NAMALWA (cell line): ENCODE data around the gene RFC1.
A peak's percentile ranks its signal among the peaks of the same experiment; 100 is the strongest.
"Not testable (repeated sequence)": the region's sequence is repeated elsewhere in the genome, so short reads cannot be mapped to it uniquely, and the experiment has no call there.

Experiments
- DNase-seq: peaks from one replicate; pipeline ENCODE4 v3.0.0-alpha.2; 2015; ENCODE audit warnings: low spot score

The RFC1 gene

GRCh38 chr4:39354254-39354552, 12.0 kb downstream of the RFC1 start:
- DNase-seq: no peak

GRCh38 chr4:39353478-39354253, 12.5 kb downstream of the RFC1 start:
- peak; percentile 73 for DNase-seq

DNA sequence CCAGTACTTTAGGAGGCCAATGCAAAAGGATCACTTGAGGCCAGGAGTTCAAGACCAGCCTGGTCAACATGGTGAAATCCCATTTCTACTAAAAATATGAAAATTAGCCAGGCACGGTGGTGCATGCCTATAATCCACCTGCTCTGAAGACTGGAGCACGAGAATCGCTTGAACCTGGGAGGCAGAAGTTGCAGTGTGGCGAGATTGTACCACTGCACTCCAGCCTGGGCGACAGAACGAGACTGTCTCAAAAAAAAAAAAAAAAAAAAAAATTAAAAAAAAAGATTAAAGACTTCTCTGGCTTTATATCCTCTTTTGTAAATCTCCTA, 13.0 kb downstream of the RFC1 start:
- not testable (repeated sequence) for DNase-seq

- no peak for DNase-seq
Measured at GRCh38 chr4:39349326-39349725, 16.8 kb downstream of the RFC1 start.

- no peak for DNase-seq
Measured at GRCh38 chr4:39348371-39349315, 17.5 kb downstream of the RFC1 start.

DNA sequence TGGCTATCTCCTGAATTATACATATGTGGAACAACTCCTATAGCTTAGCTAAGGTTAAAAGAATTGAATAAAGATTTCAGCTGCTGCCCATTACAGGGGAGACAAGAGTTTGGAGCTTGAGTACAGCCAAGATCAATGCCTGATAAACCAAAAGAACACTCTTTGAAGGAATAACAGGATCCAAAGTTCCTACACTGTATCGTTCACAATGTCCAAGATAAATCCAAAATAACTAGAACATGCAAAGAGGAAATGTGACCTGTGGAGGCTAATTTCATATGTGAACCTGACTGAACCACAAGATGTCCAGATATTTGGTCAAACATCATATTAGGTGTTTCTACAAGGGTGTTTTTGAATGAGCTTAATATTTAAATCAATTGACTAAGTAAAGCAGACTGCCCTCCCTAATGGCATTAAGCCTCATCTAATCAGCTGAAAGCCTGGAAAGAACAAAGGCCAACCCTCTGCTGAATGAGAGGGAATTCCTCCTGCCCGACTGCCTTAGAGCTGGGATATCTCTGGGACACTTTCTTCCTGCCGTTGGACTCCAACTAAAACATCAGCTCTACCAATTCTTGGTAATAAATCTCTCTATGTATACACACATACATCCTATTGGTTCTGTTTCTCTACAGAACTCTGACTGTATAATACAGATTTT, 19.2 kb downstream of the RFC1 start:
- DNase-seq: no peak

- no peak for DNase-seq
Measured at GRCh38 chr4:39342731-39343130, 23.4 kb downstream of the RFC1 start.

DNA sequence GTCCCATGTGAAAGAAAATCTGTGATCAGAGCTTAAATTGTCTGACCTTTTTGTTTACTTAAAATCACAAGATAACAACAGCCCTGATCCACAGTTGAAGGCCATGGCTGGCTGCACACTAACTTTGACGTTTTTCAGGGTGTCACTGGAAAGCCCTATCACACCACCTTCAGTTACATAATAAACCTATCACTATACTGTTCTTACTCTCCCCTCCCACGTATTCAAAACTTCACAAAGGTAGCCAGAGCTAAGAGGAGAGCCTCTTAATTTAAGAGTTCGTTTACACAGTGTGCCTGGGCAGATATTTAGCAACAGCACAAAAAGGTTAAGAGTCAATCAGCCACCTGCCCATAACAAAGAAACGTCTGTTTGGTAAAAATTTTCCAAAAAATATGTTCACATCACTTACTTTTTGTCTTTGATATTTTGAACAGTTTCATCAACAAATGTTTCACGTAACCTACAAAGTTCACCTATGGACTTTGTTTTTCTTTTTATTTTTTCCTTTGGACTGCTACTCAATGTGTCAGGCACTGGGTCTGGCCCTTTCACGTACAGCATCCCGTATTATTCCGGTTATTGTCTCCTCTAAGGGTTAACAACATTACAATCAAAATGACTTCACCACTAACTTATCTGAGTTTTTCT, 25.0 kb downstream of the RFC1 start:
- DNase-seq: no peak

DNA sequence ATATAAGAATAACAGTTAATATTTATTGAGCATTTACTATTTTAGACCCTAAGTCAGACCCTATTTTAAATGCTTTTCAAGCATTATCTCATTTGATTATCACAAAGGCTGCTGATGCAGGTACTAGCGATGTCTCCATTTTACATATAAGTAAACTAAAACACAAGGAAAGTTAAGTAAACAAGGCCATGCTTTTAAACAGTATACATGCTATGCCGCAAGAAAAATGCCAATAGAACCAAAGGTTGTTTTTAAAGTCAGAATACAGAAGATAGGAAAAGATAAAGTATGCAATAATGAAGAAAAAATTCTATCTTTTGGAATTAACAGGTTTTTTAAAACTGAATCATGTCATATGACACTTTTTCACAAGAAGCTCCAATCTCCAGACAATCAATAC, 26.2 kb downstream of the RFC1 start:
- DNase-seq: no peak

- no peak for DNase-seq
Measured at GRCh38 chr4:39337841-39338240, 28.3 kb downstream of the RFC1 start.

GRCh38 chr4:39335566-39335965, 30.6 kb downstream of the RFC1 start:
- no peak for DNase-seq

GRCh38 chr4:39331191-39331590, 35.0 kb downstream of the RFC1 start:
- no peak for DNase-seq

DNA sequence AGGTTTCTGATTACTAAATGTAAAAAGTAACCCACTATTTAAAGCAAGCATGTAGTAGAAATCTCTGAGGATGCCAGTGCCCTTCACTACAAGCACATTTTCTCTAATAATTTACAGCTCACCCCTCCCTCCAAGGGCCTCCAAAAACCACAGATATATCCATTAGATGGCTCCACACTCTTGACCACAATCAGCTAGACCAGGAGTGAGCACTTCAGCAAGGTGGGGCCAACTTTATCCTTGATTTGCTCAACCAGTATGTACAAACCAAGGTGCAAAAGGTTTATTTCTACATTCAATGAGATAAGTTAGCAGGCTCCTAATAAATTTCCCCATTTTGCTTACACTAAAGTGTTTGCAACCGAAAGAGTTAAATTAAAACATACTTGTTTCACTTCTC, 35.8 kb downstream of the RFC1 start:
- DNase-seq: no peak

GRCh38 chr4:39326468-39326977, 39.6 kb downstream of the RFC1 start:
- DNase-seq: no peak

- DNase-seq: no peak
Measured at GRCh38 chr4:39324897-39325613, 41.1 kb downstream of the RFC1 start.

DNA sequence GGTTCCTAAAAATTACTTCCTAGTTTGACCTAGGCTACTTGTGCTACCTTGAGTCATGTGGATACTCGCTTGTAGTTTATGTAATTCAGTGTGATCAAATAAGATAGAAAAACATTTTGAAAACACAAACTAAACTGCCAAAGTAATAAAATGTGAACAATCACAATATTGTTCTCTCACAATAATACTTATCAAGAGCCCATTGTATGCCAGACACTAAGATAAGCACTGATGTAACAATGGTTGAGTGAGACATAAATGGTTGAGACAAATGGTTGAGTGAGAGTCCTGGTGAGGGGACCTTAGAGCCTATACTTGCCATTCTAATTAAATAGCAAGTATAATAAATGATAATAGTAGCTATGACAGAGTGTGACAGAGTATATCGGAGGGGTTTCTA, 41.7 kb downstream of the RFC1 start:
- no peak for DNase-seq

DNA sequence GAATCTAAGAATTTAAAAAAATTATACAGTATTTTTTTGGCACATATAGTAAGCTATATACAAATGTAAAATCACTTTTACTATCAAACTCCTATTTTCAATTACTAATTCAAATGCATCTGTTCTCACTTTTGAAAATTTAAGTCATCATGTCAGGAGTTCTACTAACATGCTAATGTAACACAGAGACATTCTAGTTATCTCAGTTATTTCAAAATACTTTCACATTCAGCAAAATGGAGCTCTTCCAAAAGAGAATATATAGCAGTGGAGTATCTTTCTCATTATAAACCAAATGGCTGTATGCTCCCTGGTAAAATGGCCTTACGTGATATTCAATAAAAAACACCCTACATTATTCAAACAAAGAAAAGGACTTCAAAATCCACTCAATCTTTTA, 42.3 kb downstream of the RFC1 start:
- DNase-seq: no peak

- no peak for DNase-seq
Measured at GRCh38 chr4:39320381-39321115, 45.6 kb downstream of the RFC1 start.

DNA sequence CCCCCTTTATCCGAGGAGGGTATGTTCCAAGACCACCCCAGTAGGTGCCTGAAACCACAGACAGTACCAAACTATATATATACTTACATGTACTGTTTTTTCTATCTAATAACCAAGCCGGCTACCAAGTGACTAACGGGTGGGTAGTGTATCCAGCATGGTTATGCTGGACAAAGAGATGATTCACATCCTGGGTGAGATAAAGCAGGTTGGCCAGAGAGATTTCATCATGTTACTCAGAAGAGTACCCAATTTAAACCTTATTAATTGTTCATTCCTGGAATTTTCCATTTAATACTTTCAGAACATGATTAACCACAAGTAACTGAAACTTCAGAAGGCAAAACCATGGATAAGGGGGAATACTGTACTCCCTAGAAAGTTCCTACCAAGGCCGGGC, 46.5 kb downstream of the RFC1 start:
- no peak for DNase-seq

- DNase-seq: no peak
Measured at GRCh38 chr4:39312816-39313215, 53.3 kb downstream of the RFC1 start.

- no peak for DNase-seq
Measured at GRCh38 chr4:39308611-39309010, 57.6 kb downstream of the RFC1 start.
